HG03066 (cell line): ENCODE data around the gene EXOC4.
"Not testable (repeated sequence)": the region's sequence is repeated elsewhere in the genome, so short reads cannot be mapped to it uniquely, and the experiment has no call there.

Source experiments
- ATAC-seq: cut with Tn5 transposase; IDR thresholded peaks from one replicate; pipeline ENCODE4 v1.9.1; 2021; ENCODE audit warnings: low read depth; ENCODE audit not compliant: unreplicated experiment

Gene EXOC4

DNA sequence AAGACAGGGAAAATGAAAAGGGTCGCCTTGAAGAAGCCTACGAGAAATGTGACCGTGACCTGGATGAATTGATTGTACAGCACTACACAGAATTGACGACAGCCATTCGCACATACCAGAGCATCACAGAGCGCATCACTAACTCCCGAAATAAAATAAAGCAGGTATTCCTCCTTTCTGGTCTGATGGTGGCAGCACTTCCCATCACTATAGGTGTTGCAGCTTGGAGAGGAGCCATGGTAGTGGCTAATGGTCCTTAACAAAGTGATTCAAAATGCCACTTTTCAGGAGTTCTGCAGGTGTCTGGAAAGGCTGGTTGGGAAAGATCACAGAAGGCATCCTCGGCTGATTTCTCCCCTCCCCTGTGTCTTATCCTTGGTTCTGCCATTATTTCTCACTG is 22.1 kb downstream of the EXOC4 start:
- no peak for ATAC-seq

DNA sequence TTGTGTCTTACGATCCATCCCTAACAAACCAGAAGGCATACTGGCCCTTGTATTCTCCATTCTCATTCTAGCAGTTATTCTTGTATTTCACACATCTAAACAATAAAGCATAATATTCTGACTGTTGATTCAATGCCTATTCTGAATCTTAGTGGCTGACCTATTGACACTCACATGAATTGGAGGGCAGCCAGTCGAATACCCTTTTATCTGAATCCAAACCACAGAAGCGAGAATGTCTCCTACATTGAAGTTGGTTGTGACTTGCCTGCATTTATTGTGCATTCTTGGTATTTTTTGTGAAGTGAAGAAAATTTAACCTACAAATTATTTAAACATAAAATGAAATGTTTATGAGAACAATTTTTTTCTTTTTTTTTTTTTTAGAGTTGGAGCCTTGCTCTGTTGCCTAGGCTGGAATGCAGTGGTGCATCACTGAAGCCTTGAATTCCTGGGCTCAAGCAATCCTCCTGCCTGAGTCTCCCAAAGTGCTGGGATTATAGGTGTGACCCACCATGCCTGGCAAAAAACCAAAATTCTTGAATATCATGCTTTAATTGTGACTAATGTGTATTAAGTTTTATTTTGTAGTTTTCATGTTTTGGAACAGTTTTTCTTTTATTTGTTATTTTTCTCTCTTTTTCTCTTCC is 22.7 kb downstream of the EXOC4 start:
- no peak for ATAC-seq

DNA sequence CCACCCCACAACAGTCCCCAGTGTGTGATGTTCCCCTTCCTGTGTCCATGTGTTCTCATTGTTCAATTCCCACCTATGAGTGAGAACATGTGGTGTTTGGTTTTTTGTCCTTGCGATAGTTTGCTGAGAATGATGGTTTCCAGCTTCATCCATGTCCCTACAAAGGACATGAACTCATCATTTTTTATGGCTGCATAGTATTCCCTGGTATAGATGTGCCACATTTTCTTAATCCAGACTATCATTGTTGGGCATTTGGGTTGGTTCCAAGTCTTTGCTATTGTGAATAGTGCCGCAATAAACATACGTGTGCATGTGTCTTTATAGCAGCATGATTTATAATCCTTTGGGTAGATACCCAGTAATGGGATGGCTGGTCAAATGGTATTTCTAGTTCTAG is 26.1 kb downstream of the EXOC4 start:
- not testable (repeated sequence) for ATAC-seq

DNA sequence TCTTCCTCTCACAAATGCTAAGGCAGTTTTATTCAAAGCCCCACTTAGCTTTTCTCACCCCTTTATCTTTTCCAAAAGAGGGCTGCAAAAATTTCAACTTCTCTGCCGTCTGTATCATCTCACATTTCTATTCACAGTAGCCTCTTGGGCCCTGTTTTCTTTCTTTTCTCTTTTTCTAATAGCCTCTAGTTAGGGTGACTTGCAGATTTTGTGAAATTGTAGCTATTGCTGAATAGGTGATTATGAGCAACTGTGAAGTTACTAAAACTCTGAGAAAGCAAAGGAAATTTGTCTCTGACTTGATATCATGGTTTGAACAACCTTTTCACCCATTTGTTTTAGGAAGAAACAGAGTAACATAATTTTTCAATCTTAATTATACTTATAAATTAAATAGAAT is 29.2 kb downstream of the EXOC4 start:
- no peak for ATAC-seq

DNA sequence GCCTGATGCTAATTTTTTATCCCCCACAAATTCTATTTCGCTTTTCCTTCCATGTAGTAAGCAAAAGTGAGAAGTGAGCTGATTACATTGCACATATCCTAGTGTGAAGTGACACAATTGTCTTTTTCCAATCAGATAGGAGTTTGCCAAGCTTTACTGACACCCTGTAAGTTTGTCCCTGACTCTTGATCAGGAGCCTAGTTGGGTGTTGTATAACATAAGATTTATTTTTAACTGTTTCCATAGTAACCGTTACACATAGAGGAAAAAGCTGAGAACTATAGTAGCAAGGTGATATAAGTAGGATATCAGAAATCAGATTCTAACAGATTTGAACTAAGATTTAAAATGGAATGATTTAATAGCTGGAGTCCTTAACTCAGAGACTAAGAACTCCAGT is 31.2 kb downstream of the EXOC4 start:
- ATAC-seq: no peak

DNA sequence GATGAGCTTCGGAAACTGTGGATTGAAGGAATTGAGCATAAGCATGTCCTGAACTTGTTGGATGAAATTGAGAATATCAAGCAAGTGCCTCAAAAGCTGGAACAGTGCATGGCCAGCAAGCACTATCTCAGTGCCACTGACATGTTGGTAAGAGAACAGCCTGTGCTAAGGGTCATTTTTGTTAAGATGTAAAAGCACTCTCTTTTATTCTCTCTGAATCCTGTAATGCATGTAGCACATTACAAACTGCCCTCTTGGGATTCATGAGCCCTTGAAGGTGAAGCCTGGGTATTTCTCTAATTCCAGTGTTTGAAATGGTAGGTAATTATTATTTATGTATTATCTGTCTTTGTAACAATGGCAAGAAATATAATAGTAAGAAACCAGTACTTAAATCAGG is 36.1 kb downstream of the EXOC4 start:
- ATAC-seq: no peak

DNA sequence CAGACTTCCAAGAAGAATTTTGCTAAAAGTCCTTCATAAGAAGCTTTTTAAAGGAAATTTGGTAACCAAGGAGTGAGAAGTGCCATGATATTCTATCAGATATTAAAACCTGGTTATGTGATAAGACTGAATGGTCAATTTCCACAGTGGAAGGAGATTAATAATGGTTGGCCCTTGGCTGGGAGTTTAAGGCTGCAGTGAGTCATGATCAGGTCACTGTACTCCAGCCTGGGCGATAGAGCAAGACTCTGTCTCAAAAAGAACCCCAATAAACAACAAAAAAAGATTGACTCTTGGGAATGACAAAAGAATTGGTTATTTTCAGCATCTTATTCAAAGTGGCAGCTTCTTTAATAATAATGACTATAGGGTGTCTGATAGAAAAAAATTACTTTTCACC is 37.2 kb downstream of the EXOC4 start:
- no peak for ATAC-seq

DNA sequence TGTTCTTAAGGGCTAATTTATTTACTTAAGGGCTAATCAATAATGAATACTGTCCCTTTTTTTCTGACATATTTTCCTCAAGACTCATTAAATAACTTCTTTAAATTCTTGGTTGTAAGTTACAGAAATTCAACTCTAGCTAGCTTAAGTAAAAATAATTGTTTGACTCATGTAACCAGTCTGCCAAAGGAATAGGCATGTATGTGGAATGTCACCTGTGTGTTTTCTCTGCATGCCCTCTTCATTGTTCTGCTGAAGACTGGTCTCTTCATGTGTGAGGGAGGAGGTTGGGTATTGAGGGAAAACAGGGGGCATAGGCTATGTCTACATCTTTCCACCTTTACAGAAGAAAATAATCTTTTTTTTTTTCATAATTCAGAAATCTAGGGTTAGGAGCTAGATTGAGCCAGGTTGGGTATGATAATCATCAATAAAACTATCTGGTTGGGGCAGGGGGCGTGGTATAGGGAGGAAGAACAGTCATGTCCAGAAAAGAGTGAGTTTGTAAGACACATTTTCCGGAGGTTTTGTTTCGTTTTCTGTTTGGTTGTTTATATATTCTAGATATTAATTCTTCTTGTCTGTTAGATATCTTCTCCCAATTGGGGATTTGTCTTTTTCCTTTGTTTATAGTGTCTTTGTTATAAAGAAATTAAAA is 37.9 kb downstream of the EXOC4 start:
- ATAC-seq: no peak

DNA sequence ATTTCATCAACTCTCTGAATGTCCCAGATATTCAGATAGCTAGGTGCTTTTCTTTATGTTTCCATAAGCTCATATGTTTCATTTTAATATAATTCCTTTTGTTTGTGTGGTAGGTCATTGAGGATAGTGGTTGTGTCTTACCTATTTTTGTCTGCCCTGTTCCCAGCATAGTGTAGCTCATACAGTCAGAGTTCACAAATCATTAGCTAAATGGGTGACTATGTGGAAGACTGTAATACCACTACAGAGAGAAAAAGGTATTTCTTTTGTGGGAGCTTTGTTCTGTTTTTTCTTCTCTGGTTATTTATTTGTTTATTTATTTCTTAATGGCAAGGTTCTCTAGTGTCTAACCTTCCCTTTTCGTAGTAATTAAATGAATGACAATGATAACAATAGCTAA is 39.8 kb downstream of the EXOC4 start:
- ATAC-seq: no peak

DNA sequence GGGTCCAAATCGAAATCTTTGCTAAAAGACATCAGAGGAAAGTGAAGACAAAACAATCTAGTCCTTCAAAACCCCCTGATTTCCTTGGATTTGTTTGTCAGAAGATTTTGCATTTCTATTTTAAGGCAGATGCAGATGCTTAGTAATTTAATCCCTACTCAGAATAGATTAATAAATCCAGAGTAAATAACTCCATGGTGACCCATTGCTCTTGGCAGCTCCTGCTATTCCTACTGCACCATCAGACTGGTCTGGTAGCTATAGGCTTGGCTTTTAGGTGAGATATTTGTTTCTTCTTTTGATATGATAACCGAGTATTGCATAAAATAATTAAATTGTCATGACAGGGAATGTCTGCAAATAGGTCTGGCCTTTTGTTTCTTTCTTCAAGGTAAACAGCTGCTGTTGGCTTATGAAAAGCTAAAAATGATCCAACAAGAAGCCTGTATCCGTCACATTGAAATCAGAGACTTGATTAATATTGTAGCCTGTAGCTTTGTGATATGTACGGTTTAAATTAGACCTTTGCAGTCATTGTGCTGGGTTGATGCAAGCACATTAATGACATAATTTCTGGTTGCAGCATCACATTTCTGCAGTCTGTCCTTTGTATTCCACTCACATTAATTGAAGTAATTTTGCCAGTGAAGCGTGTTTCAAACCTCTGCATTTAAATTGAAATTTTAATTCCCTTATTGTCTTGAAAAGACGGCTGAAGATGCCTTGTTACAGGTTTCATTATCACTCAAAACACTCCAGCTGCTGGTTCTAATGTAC is 40.7 kb downstream of the EXOC4 start:
- ATAC-seq: no peak

DNA sequence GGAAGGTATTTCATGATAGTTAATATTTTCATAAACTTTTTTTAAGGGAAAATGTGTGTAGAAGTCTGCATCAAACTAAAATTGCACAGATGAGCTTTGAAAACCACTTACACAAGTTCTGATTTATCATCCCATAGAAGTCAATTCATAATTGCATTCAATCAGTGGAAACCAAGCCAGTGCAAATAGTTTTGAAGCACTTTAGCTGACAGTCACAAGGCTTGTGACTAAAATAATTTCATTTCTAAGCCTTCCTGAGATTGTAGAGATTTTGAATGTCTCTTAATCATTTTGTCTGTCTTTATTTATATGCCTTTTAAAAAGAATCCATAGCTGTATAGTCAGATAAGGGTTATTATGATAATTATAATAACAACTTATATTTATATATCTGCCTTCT is 41.4 kb downstream of the EXOC4 start:
- no peak for ATAC-seq

DNA sequence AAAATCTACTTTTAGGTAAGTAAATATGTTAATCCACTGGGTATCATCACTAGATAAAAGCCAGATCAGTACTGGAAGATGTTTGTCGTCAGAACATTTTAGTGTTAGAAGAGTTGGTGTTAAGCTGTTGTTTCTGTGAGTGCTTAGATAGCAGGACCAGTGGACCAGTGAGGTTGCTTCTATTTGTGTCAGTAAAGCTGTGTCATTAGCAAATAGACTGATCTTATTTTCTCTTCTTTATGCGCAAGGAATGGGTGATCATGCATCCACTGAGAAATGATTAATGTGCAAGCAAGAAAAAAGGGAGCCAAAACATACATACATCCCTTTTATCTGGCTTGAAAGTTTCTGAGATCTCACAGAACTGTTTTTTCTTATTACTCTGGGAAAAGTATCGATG is 42.6 kb downstream of the EXOC4 start:
- no peak for ATAC-seq

DNA sequence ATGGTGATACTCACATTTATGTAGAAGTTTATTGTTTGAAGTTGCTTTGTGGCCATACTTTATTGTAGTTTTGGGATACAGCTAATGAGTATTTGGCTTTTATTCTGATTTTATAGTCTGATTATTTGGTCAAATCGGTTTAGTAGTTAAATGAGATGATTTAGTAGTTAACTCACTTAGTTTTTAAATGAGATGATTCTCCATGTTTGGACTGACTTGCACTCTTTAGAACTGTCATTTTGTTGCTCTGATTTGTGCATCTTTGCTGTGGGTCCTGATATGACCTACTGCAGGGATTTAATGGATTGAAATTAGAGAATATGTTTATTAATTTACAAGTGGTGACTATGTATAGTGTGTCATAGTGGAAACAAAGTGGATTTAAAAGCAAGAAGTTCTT is 44.2 kb downstream of the EXOC4 start:
- no peak for ATAC-seq

DNA sequence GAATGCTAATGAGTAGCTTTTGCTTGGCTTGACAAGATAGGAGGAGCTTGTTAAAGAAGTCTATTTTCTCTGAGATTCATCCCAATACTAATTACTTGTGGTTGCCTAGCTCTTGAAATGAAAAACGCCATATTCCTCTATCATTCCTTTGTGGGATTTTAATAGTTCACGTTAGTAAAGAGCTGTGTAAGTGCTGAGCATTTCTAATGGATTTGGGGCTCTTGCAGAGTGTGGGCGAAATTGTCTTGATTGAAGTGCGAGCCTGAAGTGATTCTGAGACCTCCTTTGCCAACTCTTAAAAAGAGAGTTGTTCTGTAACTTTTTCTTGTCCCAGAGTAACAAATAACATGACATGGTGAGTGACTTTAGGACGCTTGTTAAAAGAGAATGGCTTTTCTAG is 45.2 kb downstream of the EXOC4 start:
- ATAC-seq: no peak

DNA sequence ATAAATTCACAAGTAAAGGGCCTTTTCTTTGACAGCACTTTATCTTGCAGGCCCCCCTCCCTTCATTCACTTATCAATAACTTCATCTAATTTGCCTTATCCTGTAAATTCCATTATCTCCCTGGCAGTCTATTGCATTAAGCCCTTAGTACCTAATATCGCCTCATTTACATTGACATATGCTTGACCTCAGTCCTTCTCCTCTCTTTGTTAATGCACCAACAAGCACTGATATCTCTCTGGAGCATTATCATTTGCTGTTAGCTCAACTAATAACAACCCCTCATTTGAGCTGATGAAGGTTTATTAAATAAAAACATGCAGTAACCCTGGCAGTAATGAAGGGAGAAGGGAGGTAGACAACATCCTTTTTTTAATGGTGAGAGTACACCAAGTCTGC is 46.8 kb downstream of the EXOC4 start:
- ATAC-seq: no peak

DNA sequence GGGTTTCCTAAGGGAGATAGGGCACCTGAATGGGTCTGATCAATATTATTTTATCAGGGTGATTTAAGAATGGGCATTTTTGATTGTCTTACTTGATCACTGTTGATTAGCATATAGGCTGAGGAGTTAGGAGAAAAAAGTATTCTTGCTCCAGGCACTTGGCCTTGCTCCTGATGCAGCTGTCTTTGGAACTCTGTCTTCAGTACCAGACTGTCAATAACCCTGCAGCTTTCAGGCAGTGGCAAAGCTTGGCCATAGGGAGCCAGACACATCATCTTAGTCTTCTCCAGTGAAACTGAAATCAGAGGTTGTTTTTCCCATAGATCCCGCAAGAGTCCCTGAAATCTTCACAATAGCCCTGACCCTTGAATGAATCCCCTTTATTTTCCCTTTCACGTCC is 47.2 kb downstream of the EXOC4 start:
- no peak for ATAC-seq

DNA sequence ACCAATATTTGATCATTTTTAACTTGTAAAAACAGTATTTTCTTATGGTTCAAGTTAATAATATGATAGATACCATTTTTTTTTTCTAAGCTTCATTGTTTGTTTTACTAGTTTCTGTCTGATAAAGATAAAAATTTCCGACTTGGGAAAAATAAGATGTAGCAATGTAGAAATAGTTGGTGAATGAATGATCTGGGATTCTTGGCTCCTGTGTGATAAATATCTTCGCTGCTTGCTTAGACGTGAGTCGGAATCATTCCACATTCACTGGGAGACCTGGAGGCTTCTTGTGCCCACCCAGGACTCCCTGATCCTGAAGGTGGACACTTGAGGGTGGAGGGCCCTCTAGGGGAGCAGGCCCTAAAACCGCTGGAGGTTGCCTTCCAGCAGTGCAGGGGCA is 47.9 kb downstream of the EXOC4 start:
- no peak for ATAC-seq

DNA sequence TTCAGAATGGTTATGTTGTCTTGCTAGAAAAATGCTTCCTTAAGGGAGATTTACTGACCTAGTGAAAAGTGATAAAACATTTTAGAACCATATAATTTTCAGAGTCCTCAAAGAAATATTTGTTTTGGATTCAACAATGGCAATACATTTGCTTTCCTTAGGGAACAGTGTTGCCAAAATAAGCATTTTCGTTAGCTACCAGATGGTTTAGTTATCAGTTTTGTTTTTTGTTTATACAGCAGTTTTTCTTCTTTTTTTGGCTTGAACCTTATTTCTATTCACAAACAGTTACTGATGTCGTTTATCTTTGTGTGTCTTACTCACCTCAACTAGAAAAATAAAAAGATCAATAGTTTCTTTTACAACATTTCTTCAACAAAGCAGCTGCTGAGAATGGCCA is 48.6 kb downstream of the EXOC4 start:
- ATAC-seq: no peak

DNA sequence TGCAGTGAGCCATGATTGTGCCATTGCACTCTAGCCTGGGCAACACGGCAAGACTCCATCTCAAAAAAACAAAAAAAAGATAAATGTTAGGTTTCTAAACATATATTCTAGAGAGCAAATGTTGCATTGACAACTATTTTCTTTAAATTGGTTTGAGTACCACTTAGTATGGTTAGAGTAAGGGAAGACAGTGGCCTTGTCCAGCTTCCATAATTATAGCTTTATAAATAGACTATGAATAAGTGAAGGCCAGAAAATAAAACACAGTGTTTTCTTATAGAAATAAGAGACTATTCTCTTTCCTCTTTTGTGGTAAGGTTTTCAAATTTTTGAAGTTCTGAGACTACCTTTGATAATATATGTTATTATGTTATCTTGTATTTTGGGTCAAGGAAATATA is 50.5 kb downstream of the EXOC4 start:
- ATAC-seq: no peak

DNA sequence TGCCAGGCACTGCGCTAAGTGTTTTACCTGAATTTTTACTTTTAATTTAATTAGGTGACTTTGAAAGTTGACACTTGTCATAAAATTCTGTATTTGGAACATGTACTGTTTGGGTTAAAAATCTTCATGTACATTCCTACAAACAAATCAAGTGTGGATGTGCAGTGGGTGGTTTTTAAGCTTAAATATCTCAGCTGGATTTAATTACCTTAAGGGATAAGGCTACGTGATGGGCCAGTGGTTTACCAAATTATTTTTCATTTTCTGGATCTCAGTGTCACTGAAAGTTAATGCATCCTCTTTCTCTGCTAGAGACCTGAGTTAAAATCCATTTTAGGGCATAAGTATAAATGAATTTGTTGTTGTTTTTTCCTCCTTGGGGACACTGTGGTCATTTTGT is 51.1 kb downstream of the EXOC4 start:
- no peak for ATAC-seq

DNA sequence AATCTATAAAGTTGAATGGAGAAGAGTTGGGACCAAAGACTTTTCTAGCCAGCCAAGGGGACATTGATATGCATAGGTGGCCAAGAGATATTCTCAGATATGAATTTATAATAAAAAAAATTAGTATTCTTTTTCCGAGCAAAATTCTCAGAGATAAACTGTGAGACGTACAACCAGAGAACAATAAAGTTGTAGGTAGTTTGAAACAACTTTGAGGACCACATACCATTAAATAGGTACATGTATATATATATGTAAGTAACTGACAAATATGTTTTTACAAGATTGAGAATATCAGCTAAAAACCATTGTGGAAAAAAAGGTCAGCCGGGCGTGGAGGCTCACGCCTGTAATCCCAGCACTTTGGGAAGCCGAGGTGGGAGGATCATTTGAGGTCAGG is 56.5 kb downstream of the EXOC4 start:
- ATAC-seq: no peak

DNA sequence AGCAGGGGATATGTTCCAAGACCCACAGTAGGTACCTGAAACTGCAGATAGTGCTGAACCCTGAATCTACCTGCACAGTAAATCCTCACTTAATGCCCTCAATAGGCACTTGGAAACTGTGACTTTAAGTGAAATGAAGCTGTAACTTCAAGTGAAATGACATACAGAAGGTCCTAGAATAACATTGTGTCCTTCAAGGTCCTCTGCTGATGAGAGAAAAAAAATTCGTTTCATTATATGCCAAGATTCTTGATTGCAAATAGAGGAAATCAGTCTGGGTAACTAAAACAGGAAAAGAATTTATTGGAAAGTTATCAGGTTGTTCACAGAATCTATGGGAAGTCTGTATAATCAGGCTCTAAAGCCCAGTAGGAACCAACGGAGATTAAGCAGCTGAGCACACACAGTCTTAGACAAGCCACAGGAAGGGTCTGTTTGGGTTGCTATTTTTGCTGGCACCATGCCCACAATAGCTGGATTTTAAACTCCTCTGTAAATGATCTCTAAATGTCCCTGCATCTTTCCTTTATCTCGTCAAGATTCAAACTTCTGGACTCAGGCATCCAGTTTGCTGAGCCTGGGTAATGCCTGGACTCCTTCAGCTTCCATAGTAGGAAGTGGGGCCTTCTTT is 57.5 kb downstream of the EXOC4 start:
- ATAC-seq: no peak
